K562 treated with DMSO at 1 percent for 4 hours (cell line): ENCODE measurements around the gene TNKS1BP1. TPM values are rescaled to one million over a fixed set of nuclear protein-coding genes. Genes with fewer than 3 reads are reported as not detected.

Source experiments
- total RNA-seq: library from RNA; unstranded; fragments of 300-600 nt; gene quantifications from 2 replicates; pipeline ENCODE4 v1.2.3, GENCODE V29; 2022; ENCODE audit not compliant: insufficient read depth

TNKS1BP1 gene, protein sequence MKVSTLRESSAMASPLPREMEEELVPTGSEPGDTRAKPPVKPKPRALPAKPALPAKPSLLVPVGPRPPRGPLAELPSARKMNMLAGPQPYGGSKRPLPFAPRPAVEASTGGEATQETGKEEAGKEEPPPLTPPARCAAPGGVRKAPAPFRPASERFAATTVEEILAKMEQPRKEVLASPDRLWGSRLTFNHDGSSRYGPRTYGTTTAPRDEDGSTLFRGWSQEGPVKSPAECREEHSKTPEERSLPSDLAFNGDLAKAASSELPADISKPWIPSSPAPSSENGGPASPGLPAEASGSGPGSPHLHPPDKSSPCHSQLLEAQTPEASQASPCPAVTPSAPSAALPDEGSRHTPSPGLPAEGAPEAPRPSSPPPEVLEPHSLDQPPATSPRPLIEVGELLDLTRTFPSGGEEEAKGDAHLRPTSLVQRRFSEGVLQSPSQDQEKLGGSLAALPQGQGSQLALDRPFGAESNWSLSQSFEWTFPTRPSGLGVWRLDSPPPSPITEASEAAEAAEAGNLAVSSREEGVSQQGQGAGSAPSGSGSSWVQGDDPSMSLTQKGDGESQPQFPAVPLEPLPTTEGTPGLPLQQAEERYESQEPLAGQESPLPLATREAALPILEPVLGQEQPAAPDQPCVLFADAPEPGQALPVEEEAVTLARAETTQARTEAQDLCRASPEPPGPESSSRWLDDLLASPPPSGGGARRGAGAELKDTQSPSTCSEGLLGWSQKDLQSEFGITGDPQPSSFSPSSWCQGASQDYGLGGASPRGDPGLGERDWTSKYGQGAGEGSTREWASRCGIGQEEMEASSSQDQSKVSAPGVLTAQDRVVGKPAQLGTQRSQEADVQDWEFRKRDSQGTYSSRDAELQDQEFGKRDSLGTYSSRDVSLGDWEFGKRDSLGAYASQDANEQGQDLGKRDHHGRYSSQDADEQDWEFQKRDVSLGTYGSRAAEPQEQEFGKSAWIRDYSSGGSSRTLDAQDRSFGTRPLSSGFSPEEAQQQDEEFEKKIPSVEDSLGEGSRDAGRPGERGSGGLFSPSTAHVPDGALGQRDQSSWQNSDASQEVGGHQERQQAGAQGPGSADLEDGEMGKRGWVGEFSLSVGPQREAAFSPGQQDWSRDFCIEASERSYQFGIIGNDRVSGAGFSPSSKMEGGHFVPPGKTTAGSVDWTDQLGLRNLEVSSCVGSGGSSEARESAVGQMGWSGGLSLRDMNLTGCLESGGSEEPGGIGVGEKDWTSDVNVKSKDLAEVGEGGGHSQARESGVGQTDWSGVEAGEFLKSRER (N-terminal part only)
- 22.2 and 31.1 TPM in 2 replicates for total RNA-seq

GRCh38 chr11:57324886-57325734, at the start of gene TNKS1BP1:
TNKS1BP1 (minus strand) TSS chr11:57324952; CDS start chr11:57321885, 3,067 bp downstream.

DNA sequence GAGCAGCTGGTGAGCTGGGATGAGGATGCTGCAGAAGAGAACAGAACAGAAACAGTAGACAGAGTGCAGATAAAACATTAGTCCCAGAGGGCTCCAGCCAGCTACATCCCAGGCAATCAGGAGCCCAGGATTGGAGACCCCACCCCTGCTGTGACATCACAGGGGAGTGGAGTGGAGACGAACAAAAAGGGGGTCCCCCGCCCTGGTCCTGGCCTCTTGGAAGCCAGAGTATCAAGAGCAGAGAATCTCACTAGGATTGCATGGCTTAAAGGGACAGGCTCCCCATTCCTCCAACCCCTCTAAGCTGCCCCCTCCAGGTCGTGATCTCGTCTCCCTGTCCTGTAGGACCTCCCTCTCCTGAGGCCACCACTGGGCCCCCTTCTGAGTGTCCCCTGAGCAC, 13.4 kb upstream of the TNKS1BP1 start, which contains the start of gene P2RX3:
Gene P2RX3 (plus strand): TSS at position 211 of the 400 bp plus-strand sequence. CDS start 199 bp downstream, outside the sequence.

DNA sequence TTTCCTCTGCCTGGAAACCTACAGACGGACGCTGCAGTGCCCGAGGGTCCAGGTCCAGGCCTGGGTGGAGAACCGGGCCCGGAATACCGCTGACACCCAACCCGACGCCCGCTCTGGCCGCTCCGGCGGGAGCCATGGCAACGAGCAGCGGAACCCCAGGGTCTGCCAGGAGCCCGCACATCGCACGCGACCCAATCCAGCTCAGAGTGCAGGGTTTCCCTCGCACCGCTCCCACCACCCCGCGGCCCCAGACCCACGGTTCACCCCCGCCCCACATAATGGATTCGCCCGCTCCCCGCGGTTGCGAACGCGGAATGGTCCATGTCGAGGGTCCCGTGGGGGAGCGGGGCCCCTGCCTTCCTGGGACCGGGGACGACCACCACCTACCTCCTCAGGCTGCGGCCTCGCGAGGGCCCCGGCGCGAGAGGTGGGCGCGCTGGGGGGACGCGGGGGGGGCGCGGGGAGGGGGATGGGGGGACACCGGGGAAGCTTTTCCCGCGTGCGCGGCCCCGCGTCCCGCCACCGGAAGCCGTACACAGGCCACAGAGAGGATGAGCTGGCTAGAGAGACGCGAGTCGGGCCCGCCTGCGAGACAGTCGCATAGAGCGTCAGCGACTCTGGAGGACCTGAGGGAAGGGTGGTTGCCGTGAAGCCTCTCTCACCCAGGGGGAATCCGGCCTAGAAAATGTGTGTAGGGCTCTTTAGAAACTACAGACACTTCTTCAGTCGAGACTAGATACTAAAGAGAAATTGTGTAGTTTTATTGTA, 10.8 kb upstream of the TNKS1BP1 start, which contains the start of gene SSRP1:
Gene SSRP1 (minus strand): TSS at position 550 of the 768 bp plus-strand sequence. CDS start 771 bp downstream, outside the sequence.

Other genes with a start within 250 kb of the TNKS1BP1 start
- not detected in 2 replicates for gene LRRC55, start 143.0 kb downstream of the TNKS1BP1 start, total RNA-seq
- gene APLNR, start 87.7 kb downstream of the TNKS1BP1 start, total RNA-seq, result 0.33 and 0.67 TPM in 2 replicates
- gene SSRP1, start 10.9 kb upstream of the TNKS1BP1 start, total RNA-seq, result 166 and 177 TPM in 2 replicates
- gene P2RX3, start 13.4 kb upstream of the TNKS1BP1 start, total RNA-seq, result not detected in 2 replicates
- not detected in 2 replicates for gene PRG3, start 56.2 kb upstream of the TNKS1BP1 start, total RNA-seq
- gene PRG2, start 65.7 kb upstream of the TNKS1BP1 start, total RNA-seq, result 33.0 and 59.3 TPM in 2 replicates
- 82.6 and 138 TPM in 2 replicates for gene SLC43A3, start 102.2 kb upstream of the TNKS1BP1 start, total RNA-seq
- 5.8 TPM in 2 replicates for gene RTN4RL2, start 135.6 kb upstream of the TNKS1BP1 start, total RNA-seq
- gene SLC43A1, start 190.8 kb upstream of the TNKS1BP1 start, total RNA-seq, result 95.1 and 105 TPM in 2 replicates
- gene TIMM10, start 205.8 kb upstream of the TNKS1BP1 start, total RNA-seq, result 24.9 and 45.6 TPM in 2 replicates
- 0.80 TPM in 1 of 2 replicates, not detected in the other for gene SMTNL1, start 212.6 kb upstream of the TNKS1BP1 start, total RNA-seq
- gene UBE2L6, start 242.7 kb upstream of the TNKS1BP1 start, total RNA-seq, result 95.6 and 107 TPM in 2 replicates